Measurements from ENCODE around the gene BST1. TPM values are rescaled to one million over a fixed set of nuclear protein-coding genes. Genes with fewer than 3 reads are reported as not detected.

The BST1 gene
- total RNA-seq, 2 experiments from 2014 or later = 0.82 to 1.0 TPM

- no peak for DNase-seq
- ChIA-PET CTCF (interaction anchor here (0.6 to 1.5 kb wide), 3 partner anchors 15 to 107 kb away, joined by 3 to 4 read pairs (median 3); no protein-coding TSS in a partner anchor), POLR2A (no interaction called here)
- no peak overlapping the region for H3K4me3 Mint-ChIP-seq
- H3K36me3 Mint-ChIP-seq (ENCODE audit: low read depth) = peaks cover 30% of the 10 kb centered on the region
- peaks cover 26% of the 10 kb centered on the region for H3K4me1 Mint-ChIP-seq
- H3K27ac Mint-ChIP-seq = no peak overlapping the region
- no peaks in the 10 kb centered on the region for H3K27me3 Mint-ChIP-seq
- H3K9me3 Mint-ChIP-seq = peaks cover 55% of the 10 kb centered on the region
Observed at GRCh38 chr4:15742083-15742582, 39.3 kb downstream of the BST1 start.

- DNase-seq = no peak
- POLR2A ChIA-PET = no interaction called here
- H3K4me3 Mint-ChIP-seq = no peak overlapping the region
- H3K36me3 Mint-ChIP-seq (ENCODE audit: low read depth) = peaks cover 30% of the 10 kb centered on the region
- CTCF ChIA-PET = interaction anchor here (0.9 to 1.6 kb wide), 3 partner anchors 10 to 43 kb away, joined by 3 to 11 read pairs (median 4); no protein-coding TSS in a partner anchor
- H3K9me3 Mint-ChIP-seq = peaks cover 53% of the 10 kb centered on the region
- H3K27ac Mint-ChIP-seq = no peak overlapping the region
- no peaks in the 10 kb centered on the region for H3K27me3 Mint-ChIP-seq
- peaks cover 21% of the 10 kb centered on the region for H3K4me1 Mint-ChIP-seq
Observed at GRCh38 chr4:15742637-15743036, 39.8 kb downstream of the BST1 start.

GRCh38 chr4:15744016-15744545 lies 41.2 kb downstream of the BST1 start:
- Mint-ChIP-seq H3K4me3 (no peak overlapping the region), H3K4me1 (peaks cover 14% of the 10 kb centered on the region), H3K36me3 (ENCODE audit: low read depth) (peaks cover 33% of the 10 kb centered on the region), H3K9me3 (peaks cover 52% of the 10 kb centered on the region), H3K27me3 (no peaks in the 10 kb centered on the region), H3K27ac (no peak overlapping the region)
- ChIA-PET CTCF (interaction anchor here (1.1 to 1.6 kb wide), 4 partner anchors 9 to 25 kb away, joined by 3 to 11 read pairs (median 4); no protein-coding TSS in a partner anchor), POLR2A (no interaction called here)
- no peak for DNase-seq

DNA sequence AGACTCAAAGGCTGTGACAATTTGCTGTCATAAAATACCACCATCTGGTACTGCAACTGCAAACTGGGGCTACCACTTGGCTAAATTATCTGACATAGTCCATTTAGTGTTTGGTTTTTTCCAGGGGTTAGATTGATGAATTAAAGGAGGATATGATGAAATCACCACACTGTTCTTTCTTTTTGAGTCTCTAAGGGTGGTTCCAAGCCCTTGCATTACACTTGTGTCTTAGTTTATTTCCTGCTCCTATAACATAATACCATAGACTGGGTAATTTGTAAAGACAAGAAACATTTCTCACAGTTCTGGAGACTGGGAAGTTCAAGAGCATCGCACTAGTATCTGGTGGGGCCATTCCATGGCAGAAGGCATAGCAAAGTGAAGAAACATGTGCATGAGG lies 43.2 kb downstream of the BST1 start:
- Mint-ChIP-seq H3K27ac (no peak overlapping the region), H3K9me3 (peaks cover 49% of the 10 kb centered on the region), H3K4me1 (peaks cover 12% of the 10 kb centered on the region), H3K4me3 (no peak overlapping the region), H3K27me3 (no peaks in the 10 kb centered on the region), H3K36me3 (ENCODE audit: low read depth) (peaks cover 27% of the 10 kb centered on the region)
- ChIA-PET CTCF (no interaction called here), POLR2A (no interaction called here)
- DNase-seq = no peak

DNA sequence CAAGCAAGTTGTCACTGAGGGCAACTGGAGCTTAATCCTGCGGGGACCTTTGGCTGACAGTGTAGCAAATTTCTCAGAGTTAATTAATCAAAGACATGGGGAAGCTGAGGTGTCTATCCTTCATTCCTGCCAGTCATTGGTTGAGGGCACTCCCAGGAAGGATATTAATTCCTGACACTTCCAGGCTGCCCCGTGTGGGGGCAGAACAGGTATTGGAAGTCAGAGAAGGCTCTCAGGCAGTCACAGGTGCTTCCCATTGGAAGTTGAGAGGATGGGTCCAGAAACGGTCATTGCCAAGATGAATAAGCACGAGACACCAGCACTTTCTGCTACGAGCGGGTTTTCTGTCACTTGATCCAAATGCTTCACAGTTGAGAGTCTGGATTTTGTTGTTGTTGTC lies 46.1 kb downstream of the BST1 start:
- no peaks in the 10 kb centered on the region for H3K27me3 Mint-ChIP-seq
- H3K27ac Mint-ChIP-seq = no peak overlapping the region
- ChIA-PET CTCF (interaction anchor here (1.0 to 4.6 kb wide), 6 partner anchors 8 to 56 kb away, joined by 3 to 24 read pairs (median 3); no protein-coding TSS in a partner anchor), POLR2A (no interaction called here)
- H3K4me3 Mint-ChIP-seq = no peak overlapping the region
- peaks cover 13% of the 10 kb centered on the region for H3K36me3 Mint-ChIP-seq (ENCODE audit: low read depth)
- peaks cover 21% of the 10 kb centered on the region for H3K4me1 Mint-ChIP-seq
- no peak for DNase-seq
- peaks cover 28% of the 10 kb centered on the region for H3K9me3 Mint-ChIP-seq

DNA sequence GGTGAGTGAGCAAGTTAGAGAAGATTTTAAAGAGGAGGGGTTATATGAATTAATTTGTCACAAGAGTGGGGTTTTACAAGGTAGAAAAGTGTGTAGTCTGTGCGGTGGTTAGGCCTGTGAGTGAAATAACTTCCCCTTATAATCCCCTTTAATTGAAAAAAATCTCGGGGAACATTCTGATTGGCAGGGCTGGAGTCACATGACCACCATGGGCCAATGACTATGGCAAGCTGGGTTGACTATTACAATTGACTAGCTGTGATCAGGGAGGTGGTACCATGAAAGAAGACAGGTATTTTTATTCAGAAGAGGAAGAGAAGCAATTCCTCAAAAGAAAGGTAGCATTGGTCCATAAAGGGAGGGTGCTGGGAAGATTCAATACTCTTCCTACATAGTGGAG lies 48.3 kb downstream of the BST1 start:
- ChIA-PET CTCF (interaction anchor here (4.6 kb wide), 1 partner anchor 12 kb away, joined by 24 read pairs; no protein-coding TSS in a partner anchor), POLR2A (no interaction called here)
- H3K27me3 Mint-ChIP-seq = no peaks in the 10 kb centered on the region
- peaks cover 14% of the 10 kb centered on the region for H3K9me3 Mint-ChIP-seq
- no peak for DNase-seq
- peaks cover 36% of the 10 kb centered on the region for H3K4me1 Mint-ChIP-seq
- no peak overlapping the region for H3K27ac Mint-ChIP-seq
- H3K36me3 Mint-ChIP-seq (ENCODE audit: low read depth) = peaks cover 5% of the 10 kb centered on the region
- H3K4me3 Mint-ChIP-seq = no peak overlapping the region

DNA sequence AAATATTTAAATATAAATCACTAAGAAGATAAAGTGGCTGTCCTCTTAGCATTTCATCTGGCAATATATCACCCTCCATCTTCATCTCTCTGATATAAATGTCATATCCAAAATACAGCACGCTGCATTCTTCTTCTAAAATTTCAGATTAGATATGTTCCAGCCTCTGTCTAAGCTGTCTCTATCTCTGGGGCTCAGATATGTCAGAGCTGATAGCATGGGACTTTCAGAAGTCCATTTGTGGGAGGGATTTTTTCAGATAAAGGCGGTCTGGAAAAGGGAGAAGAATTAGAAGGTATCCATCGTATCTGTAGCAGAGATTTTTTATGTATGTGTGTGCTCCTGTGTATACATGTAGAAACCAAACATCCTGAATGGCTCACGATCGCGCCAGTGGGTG lies 50.2 kb downstream of the BST1 start:
- POLR2A ChIA-PET = no interaction called here

DNA sequence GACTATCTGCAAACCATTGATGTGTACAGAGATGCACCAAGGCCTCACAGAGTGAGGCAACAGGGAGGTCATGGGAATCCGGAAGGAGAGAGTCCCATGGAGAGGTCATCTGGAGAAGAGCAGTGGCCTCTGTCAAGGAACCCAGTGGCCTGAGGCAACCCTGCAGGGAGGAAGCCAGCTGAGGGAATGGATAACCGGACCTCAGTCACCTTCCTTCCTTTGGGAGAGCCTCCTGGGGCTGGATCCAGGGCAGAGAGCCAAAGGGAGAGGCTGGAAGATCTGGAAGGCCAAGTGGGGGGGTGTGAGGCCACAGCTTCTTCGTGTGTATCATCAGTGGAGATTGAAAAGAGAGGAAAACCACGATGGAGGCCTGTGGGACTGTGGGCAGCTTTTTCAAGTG lies 50.9 kb downstream of the BST1 start:
- DNase-seq = no peak
- ChIA-PET CTCF (interaction anchor here (0.7 to 1.6 kb wide), 9 partner anchors 10 to 38 kb away, joined by 3 to 5 read pairs (median 4); no protein-coding TSS in a partner anchor), POLR2A (interaction anchor here (0.7 kb wide), 1 partner anchor 26 kb away, joined by 3 read pairs; no protein-coding TSS in a partner anchor)
- Mint-ChIP-seq H3K4me3 (peak overlapping the region; percentile 28), H3K4me1 (peaks cover 50% of the 10 kb centered on the region), H3K27me3 (no peaks in the 10 kb centered on the region), H3K27ac (peak overlapping the region; percentile 96), H3K9me3 (peaks cover 8% of the 10 kb centered on the region), H3K36me3 (ENCODE audit: low read depth) (no peaks in the 10 kb centered on the region)

More for the DNA sequence above, 50.2 kb downstream of the BST1 start:
- Mint-ChIP-seq H3K9me3 (peaks cover 4% of the 10 kb centered on the region), H3K36me3 (ENCODE audit: low read depth) (peaks cover under 1% of the 10 kb centered on the region), H3K27me3 (no peaks in the 10 kb centered on the region), H3K4me3 (no peak overlapping the region), H3K4me1 (peaks cover 46% of the 10 kb centered on the region), H3K27ac (no peak overlapping the region)
- no peak for DNase-seq
- CTCF ChIA-PET = interaction anchor here (1.1 to 1.6 kb wide), 2 partner anchors 9 to 15 kb away, joined by 4 to 5 read pairs; no protein-coding TSS in a partner anchor

DNA sequence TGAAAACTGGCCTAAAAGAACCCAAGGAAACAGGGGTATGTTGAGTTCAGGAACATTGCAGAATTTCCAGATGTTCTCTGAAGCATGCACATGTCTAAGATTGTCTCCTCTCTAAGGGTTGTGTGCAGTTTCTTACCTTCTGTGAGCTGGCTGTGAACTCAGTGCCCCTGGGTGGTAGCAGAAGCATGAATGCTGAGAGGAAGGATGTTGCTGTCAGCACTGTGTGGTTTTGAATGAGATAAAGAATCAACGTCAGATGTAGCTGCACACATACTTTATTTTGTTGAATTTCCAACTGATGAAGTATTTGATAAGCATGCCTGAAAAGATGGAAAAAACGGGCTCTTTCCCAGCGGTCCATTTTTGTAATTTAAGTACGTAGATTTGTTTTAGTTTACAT lies 51.5 kb downstream of the BST1 start:
- Mint-ChIP-seq H3K4me1 (peaks cover 50% of the 10 kb centered on the region), H3K9me3 (peaks cover 8% of the 10 kb centered on the region), H3K27ac (peak overlapping the region; percentile 96), H3K27me3 (no peaks in the 10 kb centered on the region), H3K36me3 (ENCODE audit: low read depth) (peaks cover under 1% of the 10 kb centered on the region), H3K4me3 (peak overlapping the region; percentile 28)
- POLR2A ChIA-PET = no interaction called here
- CTCF ChIA-PET = interaction anchor here (0.7 to 1.6 kb wide), 8 partner anchors 10 to 39 kb away, joined by 3 to 5 read pairs (median 4); no protein-coding TSS in a partner anchor
- DNase-seq = peak; percentile 75

- peak; percentile 39 for DNase-seq
- POLR2A ChIA-PET = interaction anchor here (0.7 to 1.6 kb wide), 2 partner anchors 17 to 80 kb away, joined by 6 read pairs; no protein-coding TSS in a partner anchor
- peaks cover 2% of the 10 kb centered on the region for H3K36me3 Mint-ChIP-seq (ENCODE audit: low read depth)
Observed at GRCh38 chr4:15755321-15756155, 52.7 kb downstream of the BST1 start.

DNA sequence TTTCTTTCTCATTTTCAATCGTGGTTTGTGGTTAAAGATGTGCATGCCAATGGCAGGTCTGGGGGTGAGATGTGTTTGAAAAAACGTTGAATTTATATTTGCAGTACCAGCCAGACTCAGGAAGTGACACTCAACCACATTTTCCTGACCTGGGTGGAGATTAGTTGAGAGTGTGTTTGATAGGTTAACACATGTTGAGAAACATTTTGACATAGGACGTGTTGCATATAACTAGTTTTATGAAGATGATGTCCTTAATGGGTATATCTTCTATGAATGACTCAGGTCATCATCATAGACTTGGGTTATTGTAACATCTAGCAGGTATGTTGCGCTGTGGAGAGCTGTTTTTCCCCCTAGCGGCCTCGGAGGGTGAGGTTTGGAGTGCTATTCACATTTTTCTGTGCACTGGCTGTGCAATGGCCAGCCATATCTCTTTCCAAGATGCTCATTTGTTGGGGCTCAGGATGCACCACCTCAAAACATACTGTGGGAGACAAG lies 53.5 kb downstream of the BST1 start:
- peak overlapping the region; percentile 96 for H3K27ac Mint-ChIP-seq
- peaks cover 2% of the 10 kb centered on the region for H3K36me3 Mint-ChIP-seq (ENCODE audit: low read depth)
- POLR2A ChIA-PET = interaction anchor here (0.7 to 1.6 kb wide), 2 partner anchors 16 to 79 kb away, joined by 6 read pairs; no protein-coding TSS in a partner anchor
- peaks cover 60% of the 10 kb centered on the region for H3K4me1 Mint-ChIP-seq
- H3K9me3 Mint-ChIP-seq = peaks cover 7% of the 10 kb centered on the region
- no peaks in the 10 kb centered on the region for H3K27me3 Mint-ChIP-seq
- peak overlapping the region; percentile 78 for H3K4me3 Mint-ChIP-seq
- DNase-seq = peak; percentile 88
- CTCF ChIA-PET = interaction anchor here (0.7 to 4.3 kb wide), 16 partner anchors 8 to 96 kb away, joined by 3 to 86 read pairs (median 4); no protein-coding TSS in a partner anchor

More at GRCh38 chr4:15755321-15756155, 52.7 kb downstream of the BST1 start:
- Mint-ChIP-seq H3K27me3 (no peaks in the 10 kb centered on the region), H3K9me3 (peaks cover 9% of the 10 kb centered on the region), H3K4me1 (peaks cover 56% of the 10 kb centered on the region), H3K27ac (peak overlapping the region; percentile 96), H3K4me3 (peak overlapping the region; percentile 78)
- CTCF ChIA-PET = interaction anchor here (0.8 to 4.3 kb wide), 11 partner anchors 7 to 89 kb away, joined by 3 to 86 read pairs (median 5); partner anchors contain the start of gene FAM200B

DNA sequence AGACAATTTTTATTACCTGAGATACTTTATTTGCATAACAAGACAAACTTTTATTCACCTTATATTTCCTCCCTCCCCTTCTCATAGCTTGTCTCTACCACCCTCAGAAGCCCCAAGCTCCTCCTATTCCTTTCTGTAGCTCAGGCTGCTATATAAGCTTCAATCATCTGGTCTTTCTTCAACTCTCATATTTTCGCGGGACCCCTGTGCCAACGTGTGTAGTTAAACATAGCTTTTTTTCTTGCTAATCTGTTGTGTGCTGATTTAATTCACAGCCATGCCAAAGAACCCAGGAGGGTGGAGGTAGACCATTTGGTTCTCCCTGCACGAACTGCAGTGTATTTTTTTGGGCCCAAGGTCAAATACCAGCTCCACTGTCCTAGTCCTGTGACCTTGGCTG lies 54.2 kb downstream of the BST1 start:
- Mint-ChIP-seq H3K27me3 (no peaks in the 10 kb centered on the region), H3K27ac (peak overlapping the region; percentile 96)

More for the DNA sequence above, 54.2 kb downstream of the BST1 start:
- peak; percentile 12 for DNase-seq
- ChIA-PET CTCF (interaction anchor here (0.7 to 4.3 kb wide), 12 partner anchors 9 to 97 kb away, joined by 3 to 86 read pairs (median 4); no protein-coding TSS in a partner anchor), POLR2A (interaction anchor here (0.6 to 1.6 kb wide), 4 partner anchors 15 to 484 kb away, joined by 3 to 6 read pairs (median 4); no protein-coding TSS in a partner anchor)
- Mint-ChIP-seq H3K4me3 (peak overlapping the region; percentile 78), H3K4me1 (peaks cover 64% of the 10 kb centered on the region), H3K36me3 (ENCODE audit: low read depth) (peaks cover 2% of the 10 kb centered on the region), H3K9me3 (peaks cover 7% of the 10 kb centered on the region)

Data from activated CD4-positive, alpha-beta T cell treated with anti-CD3 and anti-CD28 coated beads, Interleukin-2, amount 10 ng/mL, durations not matched to agents 7 days and 5 days (primary cell).